IMR-90 (cell line): ENCODE results near the gene ABCC8. TPM values are rescaled to one million over a fixed set of nuclear protein-coding genes. Genes with fewer than 3 reads are reported as not detected.

Experiments
- ATAC-seq: fragments of 200-7000 bp; cut with Tn5 transposase; 2 replicates; pipeline ENCODE4 v1.9.1; 2020; ENCODE audit warnings: low read depth, mild to moderate bottlenecking, moderate library complexity
- BruUV-seq: library from RNA; stranded (reverse); fragments of 400-500 nt; replicated peaks from 2 replicates; lab custom pipeline; 2021; lab: Mats Ljungman, UMichigan
- CTCF ChIA-PET: fragments of 300-600 bp; formaldehyde crosslinking; extraction: SDS; loops from one replicate; lab custom pipeline; 2021; ENCODE audit warnings: antibody characterized with exemption; lab: Yijun Ruan, JAX
- POLR2A ChIA-PET: fragments of 300-600 bp; sonication (Branson Sonifier 250); formaldehyde crosslinking; loops from one replicate; lab custom pipeline; 2022; ENCODE audit warnings: antibody characterized with exemption; ENCODE audit not compliant: unreplicated experiment; lab: Charles Lee
- DNase-seq: peaks from one replicate; pipeline ENCODE4 v3.0.0; 2013
- H2AFZ ChIP-seq: replicated peaks from 2 replicates; pipeline ENCODE3; 2013; ENCODE audit warnings: low read length, mild to moderate bottlenecking; ENCODE audit not compliant: poor library complexity
- H2AK5ac ChIP-seq: 2 replicates; pipeline ENCODE4 v1.6.1; 2013; ENCODE audit warnings: low read depth, low read length, inconsistent platforms
- H2AK9ac ChIP-seq: replicated peaks from 2 replicates; pipeline ENCODE3; 2013; ENCODE audit warnings: mild to moderate bottlenecking, low read depth, low read length, moderate library complexity; ENCODE audit not compliant: poor library complexity
- H2BK120ac ChIP-seq: 2 replicates; pipeline ENCODE4 v1.6.1; 2013; ENCODE audit warnings: low read depth, low read length, inconsistent platforms
- H2BK15ac ChIP-seq: 3 replicates; pipeline ENCODE4 v1.6.1; 2013; ENCODE audit warnings: low read depth, low read length, inconsistent platforms
- H2BK20ac ChIP-seq: 2 replicates; pipeline ENCODE4 v1.6.1; 2013; ENCODE audit warnings: low read depth, mild to moderate bottlenecking, inconsistent platforms, low read length, moderate library complexity
- H2BK5ac ChIP-seq: 2 replicates; pipeline ENCODE4 v1.6.1; 2013; ENCODE audit warnings: mild to moderate bottlenecking, low read depth, low read length, inconsistent platforms; ENCODE audit not compliant: poor library complexity, severe bottlenecking
- H3K14ac ChIP-seq: replicated peaks from 2 replicates; pipeline ENCODE4 v1.6.1; 2013; ENCODE audit warnings: low read depth, low read length, inconsistent platforms
- H3K18ac ChIP-seq: 2 replicates; pipeline ENCODE4 v1.6.1; 2013; ENCODE audit warnings: low read depth, low read length, control low read depth
- H3K23ac ChIP-seq: 2 replicates; pipeline ENCODE4 v1.6.1; 2013; ENCODE audit warnings: low read depth, low read length, inconsistent platforms
- H3K27ac ChIP-seq: 2 replicates; pipeline ENCODE4 v1.5.1; 2013; ENCODE audit warnings: mild to moderate bottlenecking, control low read depth, low read length; ENCODE audit not compliant: insufficient read depth
- H3K27me3 ChIP-seq: 2 replicates; pipeline ENCODE4 v1.6.1; 2013; ENCODE audit warnings: low read length; ENCODE audit not compliant: control insufficient read depth, insufficient read depth
- H3K36me3 ChIP-seq: 2 replicates; pipeline ENCODE4 v1.6.1; 2013; ENCODE audit warnings: low read length, mixed read lengths; ENCODE audit not compliant: control insufficient read depth, insufficient read depth
- H3K4ac ChIP-seq: 2 replicates; pipeline ENCODE4 v1.6.1; 2013; ENCODE audit warnings: low read depth, low read length, inconsistent platforms
- H3K4me1 ChIP-seq: 2 replicates; pipeline ENCODE4 v1.6.1; 2013; ENCODE audit warnings: low read length, mixed read lengths; ENCODE audit not compliant: control insufficient read depth, insufficient read depth
- H3K4me2 ChIP-seq: 2 replicates; pipeline ENCODE4 v1.6.1; 2013; ENCODE audit warnings: low read depth, mild to moderate bottlenecking, control low read depth, low read length, moderate library complexity
- H3K4me3 ChIP-seq: 2 replicates; pipeline ENCODE4 v1.5.1; 2013; ENCODE audit warnings: low read depth, mild to moderate bottlenecking, control low read depth, low read length, moderate library complexity; ENCODE audit not compliant: insufficient read depth
- H3K56ac ChIP-seq: 2 replicates; pipeline ENCODE4 v1.6.1; 2013; ENCODE audit warnings: low read length, inconsistent platforms; ENCODE audit not compliant: insufficient read depth; ENCODE audit errors: extremely low read depth
- H3K79me1 ChIP-seq, 2 experiments: 2 replicates each; pipeline ENCODE4 v1.6.1; 2013; ENCODE audit warnings: low read length in 2 of 2, inconsistent platforms in 1 of 2, low read depth in 1 of 2
- H3K9ac ChIP-seq: 2 replicates; pipeline ENCODE4 v1.6.1; 2013; ENCODE audit warnings: low read depth, low read length, control low read depth
- H3K9me1 ChIP-seq: 2 replicates; pipeline ENCODE4 v1.6.1; 2013; ENCODE audit warnings: low read length, inconsistent platforms; ENCODE audit not compliant: insufficient read depth
- H3K9me3 ChIP-seq: 2 replicates; pipeline ENCODE4 v1.6.1; 2013; ENCODE audit warnings: low read length; ENCODE audit not compliant: control insufficient read depth, insufficient read depth
- H4K20me1 ChIP-seq: 2 replicates; pipeline ENCODE4 v1.6.1; 2013; ENCODE audit warnings: low read length, inconsistent platforms; ENCODE audit not compliant: insufficient read depth
- H4K5ac ChIP-seq: 2 replicates; pipeline ENCODE4 v1.6.1; 2013; ENCODE audit warnings: mild to moderate bottlenecking, low read depth, low read length, control low read depth
- H4K8ac ChIP-seq, 2 experiments: 2 replicates each; pipeline ENCODE4 v1.6.1; 2013; ENCODE audit warnings: low read depth in 2 of 2, low read length in 2 of 2, control low read depth in 1 of 2, inconsistent platforms in 1 of 2
- H4K91ac ChIP-seq: 2 replicates; pipeline ENCODE4 v1.6.1; 2013; ENCODE audit warnings: low read depth, low read length, inconsistent platforms; ENCODE audit not compliant: insufficient read depth
- MAFK ChIP-seq: IDR thresholded peaks from 2 replicates; pipeline ENCODE4 v1.6.1; 2012; ENCODE audit warnings: low read depth, low read length, improper control_type of control experiment
- SMC3 ChIP-seq: fragments of 150-350 bp; IDR thresholded peaks from 2 replicates; pipeline ENCODE4 v1.6.1; 2016; ENCODE audit warnings: low read depth, mild to moderate bottlenecking, antibody characterized with exemption, low read length, moderate library complexity
- WGBS, 2 experiments: methylation state at CpG; one replicate each; pipeline versions ENCODE4 v1.1.5 to v1.1.7; 2013; ENCODE audit warnings: missing lambda C conversion rate in 2 of 2; ENCODE audit not compliant: insufficient read length in 1 of 2; ENCODE audit errors: extremely low coverage in 2 of 2; 5-methylcytosine and 5-hydroxymethylcytosine counted together
- dilution Hi-C: fragments of 300-500 bp; cut with HindIII; formaldehyde crosslinking; loops from one replicate; pipeline ENCODE4 v1.14.3; 2018; ENCODE audit warnings: low sequenced_read_pairs; ENCODE audit not compliant: unreplicated experiment
- in situ Hi-C: fragments of 300-500 bp; cut with MboI; formaldehyde crosslinking; loops from 3 replicates; pipeline ENCODE4 v1.14.3; 2019; ENCODE audit warnings: low sequenced_read_pairs, inconsistent platforms, mixed read lengths
- intact Hi-C: fragments of 100-400 bp; cut with micrococcal nuclease; formaldehyde crosslinking; loops from 2 replicates; pipeline ENCODE4 v1.10.0; 2022
- polyA plus RNA-seq, 3 experiments: library from polyadenylated mRNA; depleted of rRNA; stranded (reverse); fragments of >200 nt; gene quantifications; 2 replicates each; pipeline ENCODE4 v1.2.3, GENCODE V29; 2012; ENCODE audit warnings: low replicate concordance in 1 of 3
- total RNA-seq: library from RNA; depleted of rRNA; stranded (reverse); fragments of >200 nt; gene quantifications from 2 replicates; pipeline ENCODE4 v1.2.3, GENCODE V29; 2012

Gene ABCC8
- total and polyA plus RNA-seq, 2 of the 4 experiments (the other 2 are of a cell fraction) = not detected

GRCh38 chr11:17413414-17414316 lies 63.0 kb downstream of the ABCC8 start:
- H2BK20ac ChIP-seq = no peak overlapping the region
- intact Hi-C loops = no loop called here
- no peak overlapping the region for H2AFZ ChIP-seq
- no peaks in the 10 kb centered on the region for H3K9me1 ChIP-seq
- in situ Hi-C loops = no loop called here
- no peak overlapping the region for H3K9ac ChIP-seq
- DNase-seq (no peak), ATAC-seq (no peak)
- H3K4me1 ChIP-seq = no peaks in the 10 kb centered on the region
- dilution Hi-C loops = no loop called here
- no peak overlapping the region for H2AK9ac ChIP-seq
- no peak overlapping the region for H2BK15ac ChIP-seq
- ChIA-PET POLR2A (no interaction called here), CTCF (no interaction called here)
- 33% methylated on average over 3 of the region's 15 CpGs; no CpG with 5 or more reads in 1 of the 2 experiments for WGBS, 2 experiments
- H2BK5ac ChIP-seq = no peak overlapping the region
- no peaks in the 10 kb centered on the region for H3K36me3 ChIP-seq
- no peak overlapping the region for H3K18ac ChIP-seq
- H3K23ac ChIP-seq = no peak overlapping the region
- no peak overlapping the region for H4K91ac ChIP-seq
- peaks cover 9% of the 10 kb centered on the region; the same call in 1 of the 2 replicates for H3K27me3 ChIP-seq
- H3K4me2 ChIP-seq = no peak overlapping the region
- no peak overlapping the region for H4K8ac ChIP-seq
- no peak overlapping the region for H2BK120ac ChIP-seq
- H4K20me1 ChIP-seq = no peaks in the 10 kb centered on the region
- no peaks in the 10 kb centered on the region for H3K79me1 ChIP-seq
- BruUV-seq = no TSS peak
- no peak overlapping the region for H4K5ac ChIP-seq
- no peak overlapping the region for H2AK5ac ChIP-seq
- no peak overlapping the region for H3K56ac ChIP-seq
- H3K4ac ChIP-seq = no peak overlapping the region
- no peaks in the 10 kb centered on the region for H3K9me3 ChIP-seq
- no peak overlapping the region for H3K4me3 ChIP-seq
- TF ChIP-seq MAFK (peak; percentile 95), SMC3 (no peak)
- H3K14ac ChIP-seq = no peak overlapping the region
- no peak overlapping the region for H3K27ac ChIP-seq
